GM19043 (cell line): Measurements from ENCODE around the gene TECPR1.
A peak's percentile ranks its signal among the peaks of the same experiment; 100 is the strongest.

Experiments used
- ATAC-seq: cut with Tn5 transposase; IDR thresholded peaks from one replicate; pipeline ENCODE4 v1.9.1; 2021; ENCODE audit warnings: low read depth; ENCODE audit not compliant: unreplicated experiment

Gene TECPR1

DNA sequence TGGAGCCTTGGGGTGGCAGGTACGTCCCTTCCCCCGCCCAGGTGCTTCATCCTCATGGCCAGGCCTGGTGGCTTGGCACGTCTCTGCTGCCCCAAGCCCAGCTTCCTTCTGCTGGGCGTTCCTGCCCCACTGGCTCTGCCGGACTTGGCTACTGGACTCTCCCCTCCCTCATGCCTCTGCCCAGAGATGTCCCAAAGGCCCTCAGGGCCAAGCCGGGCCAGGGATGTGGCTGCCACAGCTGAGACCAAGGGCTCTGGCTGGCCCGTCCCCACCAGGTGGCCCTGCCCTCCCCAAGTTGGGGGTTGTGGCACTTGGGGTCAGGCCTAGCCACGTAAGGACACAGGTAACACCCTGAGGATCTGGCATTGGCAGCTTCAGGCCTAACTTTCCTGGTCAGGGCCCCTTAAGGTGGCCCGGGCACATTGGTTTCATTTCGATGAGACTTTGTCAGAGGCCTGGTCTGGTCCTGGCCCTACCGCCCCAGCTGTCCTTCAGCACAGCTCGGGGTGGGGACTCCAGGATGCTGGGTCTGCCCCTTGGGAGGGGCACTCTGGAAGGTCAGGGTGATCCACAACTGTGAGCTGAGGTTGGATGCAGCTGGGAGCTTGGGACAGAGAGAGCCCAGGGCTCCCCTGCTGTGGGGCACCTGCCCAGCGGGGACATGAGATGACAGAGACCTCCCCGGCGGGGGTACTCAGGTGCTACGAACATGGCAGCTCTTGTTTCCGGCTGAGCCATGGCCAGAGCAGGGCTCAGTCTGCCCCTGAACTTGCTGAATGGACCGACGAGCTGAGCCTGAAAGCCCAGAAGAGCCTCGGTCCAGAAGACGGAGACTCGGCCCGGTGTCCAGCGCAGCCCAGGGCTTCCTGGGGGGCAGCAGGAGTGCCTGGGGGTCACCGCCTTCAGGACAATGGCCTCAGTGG, 37.9 kb downstream of the TECPR1 start:
- no peak for ATAC-seq

DNA sequence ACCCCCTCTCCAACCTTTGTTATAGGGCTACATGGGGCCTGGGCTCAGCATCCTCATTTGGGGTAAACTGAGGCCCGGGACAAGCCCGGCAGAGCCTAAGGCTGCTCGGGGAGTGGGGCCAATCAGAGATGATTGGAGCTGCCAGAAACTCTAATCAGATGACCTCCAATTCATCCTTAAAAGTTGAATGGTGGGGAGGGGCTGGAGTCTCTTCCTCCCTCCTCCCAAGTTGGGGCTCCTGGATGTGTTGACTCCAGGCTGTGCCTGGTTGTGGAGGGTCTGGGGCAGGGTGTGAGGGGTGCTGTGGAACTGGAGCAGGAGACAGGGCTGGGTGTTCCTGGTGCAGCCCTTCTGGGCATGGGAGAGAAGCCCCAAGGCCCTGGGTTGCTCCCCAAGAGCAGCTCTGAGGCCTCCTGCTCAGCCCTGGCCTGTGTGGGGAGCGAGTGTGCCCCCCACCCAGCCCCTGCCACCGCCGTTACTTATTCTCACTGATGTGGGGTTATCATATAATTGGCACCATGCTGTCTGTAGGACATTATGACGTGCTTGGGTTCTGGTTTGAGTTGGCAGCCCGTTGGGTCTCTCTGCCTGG, 38.6 kb downstream of the TECPR1 start:
- ATAC-seq = no peak

DNA sequence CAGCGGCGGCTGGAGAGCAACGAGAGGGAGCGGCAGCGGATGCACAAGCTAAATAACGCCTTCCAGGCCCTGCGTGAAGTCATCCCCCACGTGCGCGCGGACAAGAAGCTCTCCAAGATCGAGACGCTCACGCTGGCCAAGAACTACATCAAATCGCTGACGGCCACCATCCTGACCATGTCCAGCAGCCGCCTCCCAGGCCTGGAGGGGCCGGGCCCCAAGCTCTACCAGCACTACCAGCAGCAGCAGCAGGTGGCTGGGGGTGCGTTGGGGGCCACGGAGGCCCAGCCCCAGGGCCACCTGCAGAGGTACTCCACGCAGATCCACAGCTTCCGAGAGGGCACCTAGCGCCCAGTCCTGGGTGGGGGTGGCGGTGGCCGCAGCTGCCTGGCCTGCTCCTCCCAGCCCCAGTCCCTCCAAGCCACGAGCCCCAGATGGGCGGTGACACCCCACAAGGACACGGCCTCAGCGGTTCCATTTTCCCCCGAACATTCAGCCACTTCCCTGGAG, 39.4 kb downstream of the TECPR1 start:
- ATAC-seq = no peak

DNA sequence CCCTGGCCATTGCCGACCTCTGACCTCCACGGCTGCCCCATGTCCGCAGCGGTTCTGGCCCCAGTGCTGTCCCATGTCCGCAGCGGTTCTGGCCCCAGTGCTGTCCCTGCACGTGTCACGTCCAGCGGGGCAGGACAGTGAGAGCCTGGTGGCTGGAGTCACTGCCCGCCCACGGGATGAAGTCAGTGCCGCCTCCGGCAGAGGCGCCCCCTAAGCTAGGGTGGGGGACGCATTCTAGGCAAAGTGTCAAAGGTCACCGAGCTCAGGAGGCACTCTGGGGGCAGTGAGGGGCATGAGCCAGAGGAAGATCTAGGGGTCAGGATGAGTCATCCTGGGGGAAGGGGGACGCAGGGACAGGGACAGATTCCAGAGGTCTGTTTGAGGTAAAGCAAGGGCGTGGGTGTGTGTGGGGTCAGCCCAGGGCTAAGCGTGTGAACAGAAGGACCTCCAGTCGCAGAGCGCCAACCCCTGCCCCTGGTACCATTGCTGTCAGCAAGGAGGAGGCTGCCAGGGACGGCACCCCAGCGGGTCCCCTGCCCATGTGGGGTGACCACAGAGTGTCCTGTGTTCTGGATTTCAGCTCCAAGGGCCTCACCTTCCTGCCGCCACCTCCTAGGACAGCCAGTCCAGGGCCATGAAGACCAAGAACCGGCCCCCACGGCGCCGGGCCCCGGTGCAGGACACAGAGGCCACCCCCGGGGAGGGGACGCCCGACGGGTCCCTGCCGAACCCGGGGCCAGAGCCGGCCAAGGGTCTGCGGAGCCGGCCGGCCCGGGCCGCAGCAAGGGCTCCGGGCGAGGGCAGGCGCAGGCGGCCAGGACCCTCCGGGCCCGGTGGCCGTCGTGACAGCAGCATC, 40.1 kb downstream of the TECPR1 start:
- ATAC-seq = no peak

DNA sequence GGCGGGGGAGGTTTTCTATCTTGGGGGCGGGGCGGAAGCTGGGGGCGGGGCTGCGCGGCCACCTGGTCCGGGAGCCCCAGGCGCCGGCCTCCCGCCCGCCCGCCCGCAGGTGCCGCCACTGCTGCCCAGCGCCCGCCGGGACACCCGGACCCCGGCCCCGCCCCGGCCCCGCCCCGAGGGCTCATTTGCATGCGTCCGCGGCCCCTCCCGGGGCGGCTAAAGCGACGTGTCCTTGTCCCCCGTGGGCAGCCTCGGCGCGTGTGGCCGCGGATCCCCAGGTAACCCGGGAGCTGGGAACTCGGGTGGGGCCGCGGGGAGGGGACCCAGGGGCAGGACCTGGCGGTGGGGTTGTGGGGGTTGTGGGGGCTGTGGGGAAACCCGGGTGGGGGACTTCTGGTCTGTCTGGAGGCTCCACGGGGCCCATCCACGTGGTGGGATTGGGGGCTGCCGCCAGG, 40.8 kb downstream of the TECPR1 start, which contains the start of gene BHLHA15:
Gene BHLHA15, plus strand, starts transcription at position 219 of the 455 bp plus-strand sequence. CDS start 871 bp downstream, outside the sequence.
- ATAC-seq = no peak

DNA sequence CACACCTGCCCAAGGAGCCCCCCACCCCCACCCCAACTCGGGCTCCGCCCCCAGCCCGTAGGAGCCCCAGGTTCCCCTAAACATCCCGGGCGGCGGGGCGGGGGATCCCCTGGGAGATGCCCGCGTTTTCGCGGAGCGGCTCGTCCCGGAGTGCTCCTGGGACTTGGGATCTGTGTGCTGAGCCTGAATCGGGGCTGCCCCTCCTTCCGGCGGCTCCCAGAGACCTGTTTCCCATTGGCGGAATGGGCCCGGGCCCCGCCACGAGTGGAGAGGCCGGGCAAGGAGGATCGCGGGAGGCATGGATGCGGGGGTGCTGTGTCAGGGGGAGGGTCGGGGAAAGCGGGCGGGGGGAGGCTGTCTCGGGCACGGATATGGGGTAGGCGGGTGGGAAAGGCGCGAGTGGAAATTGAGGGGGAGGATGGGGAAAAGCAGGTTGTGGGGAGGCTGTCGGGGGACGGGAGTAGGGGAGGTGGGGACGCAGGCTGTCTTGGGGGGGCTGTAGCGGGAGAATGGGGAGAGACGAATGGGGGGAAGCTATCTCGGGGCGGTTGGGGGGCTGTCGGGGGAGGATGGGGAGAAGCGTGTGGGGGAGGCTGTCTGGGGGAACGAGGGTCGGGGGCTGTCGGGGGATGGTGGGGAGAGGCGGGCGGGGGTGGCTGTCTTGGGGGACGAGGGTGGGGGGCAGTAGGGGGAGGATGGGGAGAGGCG, 41.4 kb downstream of the TECPR1 start:
- ATAC-seq = no peak

DNA sequence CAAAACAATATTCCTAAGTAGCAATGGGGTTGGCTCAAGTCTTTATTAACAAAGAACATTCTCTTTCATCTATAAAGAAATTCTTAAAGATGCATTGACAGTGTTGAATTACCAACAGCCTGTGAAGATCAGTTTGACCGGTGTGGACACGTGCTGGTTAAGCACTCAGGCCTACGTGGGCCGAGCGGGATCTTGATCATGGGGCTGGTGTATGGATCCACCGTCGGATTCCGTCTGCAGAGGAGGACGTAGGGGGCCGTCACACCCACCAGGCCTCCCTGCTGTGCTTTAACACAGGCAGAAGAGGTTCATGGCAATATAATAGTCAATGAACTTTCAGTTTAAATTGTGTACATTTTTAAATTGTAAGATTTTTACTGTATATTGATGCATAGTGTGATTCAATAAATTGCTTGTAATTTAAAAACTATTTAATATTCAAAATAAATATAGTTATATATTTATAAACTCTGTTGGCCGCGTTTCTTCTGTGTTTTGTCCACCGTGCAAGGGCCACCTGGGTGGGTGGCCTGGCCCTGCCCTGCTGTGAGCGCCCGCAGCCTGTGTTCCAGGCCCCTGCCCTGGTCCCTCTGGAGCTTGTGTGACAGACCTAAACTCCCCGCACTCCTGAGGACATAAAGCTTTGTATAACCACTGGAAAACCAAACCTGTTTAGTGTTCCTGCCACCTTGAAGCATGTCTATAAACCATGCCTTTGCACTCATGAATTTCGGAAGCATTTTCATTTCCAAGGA, 42.7 kb downstream of the TECPR1 start:
- ATAC-seq = no peak

DNA sequence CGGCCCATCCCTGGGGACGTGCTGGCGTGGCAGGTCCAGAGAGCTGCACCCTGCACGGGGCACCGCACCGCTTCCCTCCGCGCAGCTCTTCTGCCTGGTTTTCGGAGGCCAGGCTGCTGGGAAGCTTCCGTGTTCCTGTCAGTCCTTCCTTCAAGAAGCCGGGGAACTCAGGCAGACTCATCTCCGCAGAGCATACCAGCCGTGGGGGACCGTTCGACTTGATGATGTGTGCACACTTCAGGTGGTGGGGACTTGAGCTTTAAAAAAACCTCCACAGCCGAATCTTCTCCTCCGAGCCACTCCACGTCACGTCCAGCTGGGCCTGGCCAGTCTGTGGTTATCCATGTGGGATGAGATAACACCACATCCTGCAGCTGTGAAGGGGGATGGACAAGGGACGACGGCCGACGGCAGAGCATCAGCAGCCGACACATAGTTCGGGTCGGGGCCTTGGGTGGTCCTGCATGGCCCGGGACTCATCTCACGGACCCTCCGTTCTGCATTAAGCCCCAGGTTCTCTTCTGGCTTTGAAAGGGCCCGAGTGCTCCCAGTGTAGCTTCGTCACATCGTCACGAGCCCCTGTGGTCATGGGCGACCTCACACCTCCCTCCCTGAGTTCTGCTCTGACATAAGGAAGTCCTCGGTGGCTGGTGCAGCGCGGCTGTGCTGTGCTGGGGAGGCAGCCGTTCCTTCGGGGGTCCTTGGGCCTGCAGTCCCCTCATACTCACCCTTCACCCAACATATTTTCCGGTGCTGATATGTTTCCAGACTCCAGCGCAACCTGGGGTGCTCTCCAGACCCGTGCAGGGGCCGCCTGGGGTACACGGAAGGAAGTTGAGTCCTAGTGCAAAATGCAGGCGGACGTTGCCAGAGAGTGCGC, 45.3 kb downstream of the TECPR1 start:
- no peak for ATAC-seq

DNA sequence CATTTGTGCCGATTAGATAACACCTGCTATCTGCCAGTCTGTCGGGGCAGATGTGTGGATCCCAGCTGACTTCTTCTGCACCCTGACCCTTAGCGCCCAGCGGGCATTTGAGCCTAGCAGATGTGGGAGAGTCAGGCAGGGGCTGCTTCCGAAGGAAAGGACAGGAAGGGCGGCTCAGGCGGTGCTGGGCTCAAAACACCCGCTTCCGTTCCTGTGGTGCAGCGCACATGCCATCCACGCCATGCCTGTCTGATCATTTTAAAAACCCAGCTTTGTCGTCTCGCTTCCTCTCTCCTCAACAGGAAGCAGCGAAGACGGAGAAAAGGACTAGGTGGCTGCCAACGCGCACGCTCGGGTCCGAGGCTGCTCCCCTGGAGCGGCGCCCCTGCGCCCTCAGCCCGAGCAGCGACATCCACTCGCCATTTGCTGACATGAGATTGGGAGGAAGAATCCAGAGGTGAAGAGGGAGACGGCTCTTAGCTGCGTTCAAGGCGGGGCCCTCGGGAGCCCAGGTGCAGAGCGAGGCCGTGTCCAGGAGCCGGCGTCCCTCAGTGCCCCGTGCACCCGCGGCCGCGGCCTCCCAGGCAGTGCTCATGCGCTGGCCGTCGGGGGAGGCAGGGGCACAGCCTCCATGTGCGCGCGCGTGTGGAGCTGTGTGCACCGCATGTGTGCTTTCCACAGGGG, 46.7 kb downstream of the TECPR1 start:
- no peak for ATAC-seq

DNA sequence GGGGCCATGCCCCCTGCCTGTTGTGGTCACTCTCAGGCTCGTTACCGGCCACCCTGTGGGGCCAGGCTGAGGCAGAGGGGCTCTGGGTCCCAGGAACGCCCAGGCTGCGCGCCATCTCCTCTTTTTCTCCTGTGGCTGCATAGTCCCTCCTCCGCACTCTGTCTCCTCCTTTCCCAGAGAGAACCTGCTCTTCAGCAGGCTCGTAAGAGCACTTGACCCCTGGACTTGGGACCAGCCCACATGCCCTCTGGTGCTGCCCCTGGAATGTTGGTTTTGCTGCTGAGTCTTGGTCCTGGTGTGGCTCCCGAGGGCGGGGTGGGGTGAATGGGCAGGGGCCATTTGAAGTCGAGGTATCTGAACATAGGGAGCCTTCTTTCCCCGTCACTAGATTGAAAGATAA, 47.4 kb downstream of the TECPR1 start:
- no peak for ATAC-seq

DNA sequence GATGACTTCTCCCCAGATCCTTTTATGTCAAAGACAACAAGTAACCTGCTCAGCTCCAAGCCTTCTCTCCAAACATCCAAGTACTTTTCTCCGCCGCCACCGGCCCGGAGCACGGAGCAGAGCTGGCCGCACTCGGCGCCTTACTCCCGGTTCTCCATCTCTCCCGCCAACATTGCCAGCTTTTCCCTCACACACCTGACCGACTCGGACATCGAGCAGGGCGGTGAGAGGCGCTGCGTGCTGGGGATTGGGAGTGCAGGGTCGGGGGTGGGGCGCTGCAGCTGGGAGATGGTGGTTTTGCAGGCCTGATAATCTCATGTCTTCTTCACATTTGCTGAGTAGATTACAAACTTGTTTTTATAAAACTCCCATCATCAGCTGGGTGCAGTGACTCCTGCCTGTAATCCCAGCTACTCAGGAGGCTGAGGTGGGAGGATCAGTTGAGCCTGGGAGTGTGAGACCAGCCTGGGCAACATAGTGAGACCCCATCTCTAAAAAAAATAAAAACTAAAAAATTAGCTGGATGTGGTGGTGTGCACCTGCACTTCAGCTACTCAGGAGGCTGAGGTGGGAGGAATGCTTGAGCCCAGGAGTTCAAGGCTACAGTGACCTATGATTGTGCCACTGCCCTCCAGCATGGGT, 47.9 kb downstream of the TECPR1 start:
- no peak for ATAC-seq

DNA sequence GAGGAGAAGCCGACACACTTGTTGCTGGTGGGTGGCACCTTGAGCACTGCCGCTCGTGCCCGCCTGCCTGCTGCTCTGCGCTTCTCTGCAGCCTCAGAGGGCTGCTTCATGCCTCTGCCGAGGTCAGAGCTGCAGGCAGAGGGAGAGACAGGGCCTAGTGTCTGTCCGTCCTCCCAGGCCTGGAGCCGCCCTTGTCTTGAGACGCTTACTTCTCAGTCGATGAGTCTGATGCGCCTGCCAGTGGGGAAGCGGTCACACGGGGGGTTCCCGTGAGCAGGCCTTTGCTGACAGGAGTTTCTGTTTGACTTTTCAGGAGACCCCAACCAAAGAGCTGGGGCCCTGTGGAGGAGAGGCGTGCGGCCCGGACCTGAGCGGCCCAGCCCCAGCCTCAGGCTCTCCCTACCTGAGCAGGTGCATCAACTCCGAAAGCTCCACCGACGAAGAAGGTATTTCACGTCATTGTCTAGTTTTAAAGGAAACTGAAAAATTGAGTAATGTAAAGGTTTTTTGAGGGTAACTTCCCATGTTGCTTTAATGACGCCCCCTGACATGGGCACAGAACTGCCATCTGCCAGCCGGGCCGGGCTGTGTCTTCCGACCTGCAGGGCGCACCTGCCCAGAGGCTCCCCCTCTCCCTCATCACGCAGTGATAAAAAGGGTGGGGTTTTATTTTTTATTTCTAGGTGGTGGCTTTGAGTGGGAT, 48.6 kb downstream of the TECPR1 start:
- ATAC-seq = no peak

DNA sequence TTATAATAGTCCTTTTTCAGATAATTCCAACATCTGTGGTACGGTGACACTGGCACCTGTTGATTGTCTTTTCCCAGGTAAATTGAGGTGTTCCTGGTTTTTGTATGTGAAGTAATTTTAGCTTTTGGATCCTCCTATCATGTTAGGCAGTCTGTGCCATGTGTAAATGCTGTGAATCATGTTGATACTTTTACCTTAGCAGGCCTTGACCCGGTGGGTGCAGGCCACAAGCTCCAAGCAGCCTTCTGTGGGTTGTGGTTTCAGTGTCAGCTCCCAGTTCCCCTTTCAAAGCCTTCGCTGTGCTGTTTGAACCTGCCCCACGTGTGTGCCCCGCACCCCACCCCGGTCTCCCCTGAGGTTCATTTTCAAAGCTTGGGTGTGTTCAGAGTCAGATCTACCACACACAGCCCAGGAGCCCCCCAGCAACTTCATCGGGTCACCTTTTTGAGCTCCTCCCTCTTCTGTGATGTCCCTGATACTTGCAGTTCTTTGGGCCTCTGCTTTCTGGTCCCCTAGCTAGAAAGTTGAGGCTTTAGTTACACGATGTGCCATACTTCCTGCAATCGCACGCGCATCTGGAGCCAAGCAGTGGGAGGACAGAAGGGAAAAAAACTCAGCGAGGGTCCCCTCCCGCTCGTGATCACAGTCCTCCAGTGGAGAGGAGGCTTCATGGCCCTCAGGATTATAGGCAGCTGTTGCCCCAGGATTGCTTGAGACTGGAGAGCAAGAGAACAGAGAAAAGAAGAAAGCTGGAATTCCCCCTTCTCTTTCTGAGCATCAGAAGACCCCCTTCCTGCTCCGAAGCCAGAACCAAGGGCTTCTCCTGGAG, 49.5 kb downstream of the TECPR1 start:
- peak; percentile 92 for ATAC-seq

DNA sequence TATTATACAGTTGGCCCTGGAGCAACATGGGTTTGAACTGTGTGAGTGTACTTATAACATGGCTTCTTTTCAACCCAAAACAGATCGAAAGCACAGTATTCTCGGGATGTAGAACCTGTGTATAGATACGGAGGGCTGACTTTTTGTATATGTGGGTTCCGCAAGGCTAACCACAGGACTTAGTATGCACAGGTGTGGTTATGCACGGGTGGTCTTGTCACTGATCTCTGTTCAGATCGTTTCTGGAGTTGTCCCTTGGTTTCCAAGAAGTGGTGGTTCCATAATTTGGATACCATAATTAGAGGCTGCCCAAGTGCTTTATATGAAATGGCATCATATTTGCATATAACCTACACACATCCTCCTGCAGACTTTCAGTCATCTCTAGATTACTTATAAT, 51.7 kb downstream of the TECPR1 start:
- ATAC-seq = peak; percentile 44

DNA sequence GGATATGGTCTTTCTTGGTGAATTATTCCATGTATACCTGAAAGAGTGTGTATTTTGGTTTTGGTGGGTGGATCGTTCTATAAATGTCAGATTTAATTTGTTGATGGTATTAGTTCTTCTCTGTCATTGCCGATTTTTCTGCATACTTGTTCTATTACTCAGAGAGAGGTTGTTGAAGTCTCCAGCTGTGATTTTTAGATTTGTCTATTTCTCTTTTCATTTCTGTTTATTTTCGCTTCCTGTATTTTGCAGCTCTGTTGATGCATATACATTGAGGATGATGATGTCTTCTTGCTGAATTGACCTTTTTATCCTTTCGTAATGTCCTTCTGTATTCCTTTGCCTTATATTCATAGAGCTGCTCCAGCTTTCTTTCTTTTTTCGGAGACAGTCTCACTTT, 52.9 kb downstream of the TECPR1 start:
- no peak for ATAC-seq
